Measurements from ENCODE around the gene REC8. TPM values are rescaled to one million over a fixed set of nuclear protein-coding genes. Genes with fewer than 3 reads are reported as not detected.

Gene REC8
- total RNA-seq, 1 donor from 2014 or later: 1.7 TPM

DNA sequence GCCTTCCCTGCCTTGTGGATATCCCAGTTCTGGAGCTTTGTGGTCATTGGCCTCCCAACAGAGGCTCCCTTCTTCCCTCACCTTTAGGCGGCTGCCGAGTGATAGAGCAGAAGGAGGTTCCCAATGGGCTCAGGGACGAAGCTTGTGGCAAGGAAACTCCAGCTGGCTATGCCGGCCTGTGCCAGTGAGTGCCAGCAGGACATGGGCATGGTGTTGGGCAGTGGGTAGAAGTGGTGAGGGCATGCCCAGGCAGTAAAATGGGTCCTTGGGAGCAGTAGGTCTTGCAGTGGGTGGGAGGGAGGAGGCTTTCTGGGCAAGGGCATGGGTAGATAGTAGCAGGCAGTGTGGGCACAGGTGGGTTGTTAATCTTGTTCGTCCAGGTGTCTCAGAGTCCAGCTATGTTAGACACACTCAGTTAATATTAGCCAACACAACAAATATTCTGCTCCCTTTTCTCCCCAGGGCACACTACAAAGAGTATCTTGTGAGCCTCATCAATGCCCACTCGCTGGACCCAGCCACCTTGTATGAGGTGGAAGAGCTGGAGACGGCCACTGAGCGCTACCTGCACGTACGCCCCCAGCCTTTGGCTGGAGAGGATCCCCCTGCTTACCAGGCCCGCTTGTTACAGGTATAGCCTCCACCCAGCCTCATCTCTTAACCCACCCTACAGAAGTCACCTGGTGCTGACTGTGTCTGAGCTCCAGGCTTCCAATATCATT, 11.9 kb upstream of the REC8 start:
- no peak for DNase-seq (ENCODE audit: low read depth in 2 of 2)

DNA sequence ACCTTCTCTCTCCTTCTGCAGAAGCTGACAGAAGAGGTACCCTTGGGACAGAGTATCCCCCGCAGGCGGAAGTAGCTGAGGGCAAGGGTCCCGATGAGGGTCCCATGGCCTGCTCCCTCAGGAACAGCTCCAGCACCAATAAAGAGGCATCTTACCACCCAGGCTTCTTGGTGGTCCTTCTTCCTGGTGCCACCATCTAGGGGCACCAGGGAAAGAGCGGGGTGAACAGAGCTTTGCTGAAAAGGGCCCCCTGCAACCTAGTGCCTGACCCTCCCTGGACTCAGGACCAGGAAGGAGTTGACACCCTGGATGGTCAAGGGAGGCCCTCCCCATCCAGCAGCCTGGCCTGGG, 11.4 kb upstream of the REC8 start:
- no peak for DNase-seq (ENCODE audit: low read depth in 2 of 2)

DNA sequence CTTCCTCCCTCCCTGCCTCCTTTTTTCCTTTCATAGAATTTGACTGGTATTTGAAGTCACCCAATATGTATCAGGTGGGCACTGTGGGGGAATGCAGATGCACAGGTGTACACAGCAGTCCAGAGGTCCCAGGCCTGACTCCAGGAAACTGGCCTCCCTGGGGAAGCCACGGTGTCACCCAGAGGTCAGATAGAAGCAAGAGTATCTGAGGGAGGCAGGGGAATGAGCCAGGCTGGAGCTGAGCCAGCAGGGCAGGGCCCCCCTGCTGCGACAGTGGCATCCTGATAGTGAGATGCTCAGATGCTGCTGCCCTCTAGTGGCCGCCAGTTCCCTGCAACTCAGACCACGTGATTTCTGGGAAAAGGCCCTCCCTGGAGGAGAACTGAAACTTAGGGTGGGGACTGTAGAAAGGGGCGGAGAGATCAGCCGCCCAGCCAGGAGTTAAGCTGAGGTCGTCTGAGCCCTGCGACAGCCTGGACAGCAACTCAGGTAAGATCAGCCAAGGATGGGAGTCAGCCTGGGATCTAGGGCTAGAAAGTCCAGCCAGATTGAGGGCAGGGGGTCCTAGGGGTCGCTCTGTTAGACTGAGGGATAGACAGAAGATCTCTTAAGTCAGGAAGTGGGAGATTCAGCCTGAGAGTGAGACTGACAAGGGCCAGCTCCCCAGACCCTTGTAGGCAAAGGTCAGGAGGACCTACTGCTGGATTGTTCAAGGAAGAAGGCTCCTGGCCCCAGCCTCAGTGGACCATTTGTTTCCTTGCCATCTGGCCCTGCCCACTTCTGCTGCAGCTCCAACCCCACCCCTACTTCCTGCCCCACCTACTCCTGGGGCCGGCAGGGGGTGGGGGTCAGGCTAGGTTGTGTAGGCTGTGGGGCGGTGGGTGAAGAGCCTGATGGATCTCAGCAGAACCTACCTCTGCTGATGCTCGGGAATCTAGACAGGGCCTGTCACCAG, 10.8 kb upstream of the REC8 start, which contains the start of gene IRF9:
Gene IRF9 (plus strand): TSS at position 416 of the 955 bp plus-strand sequence. CDS start 880 bp downstream, outside the sequence.
- peak; percentile 88 to 95 for DNase-seq (ENCODE audit: low read depth in 2 of 2)

GRCh38 chr14:24162093-24162492, 9.8 kb upstream of the REC8 start:
- no peak for DNase-seq (ENCODE audit: low read depth in 2 of 2)

GRCh38 chr14:24164518-24164991, 7.3 kb upstream of the REC8 start:
- DNase-seq (ENCODE audit: low read depth in 2 of 2): no peak

GRCh38 chr14:24165785-24166184, 6.1 kb upstream of the REC8 start:
- no peak for DNase-seq (ENCODE audit: low read depth in 2 of 2)

GRCh38 chr14:24167469-24168114, 4.3 kb upstream of the REC8 start:
- DNase-seq (ENCODE audit: low read depth in 2 of 2): no peak

DNA sequence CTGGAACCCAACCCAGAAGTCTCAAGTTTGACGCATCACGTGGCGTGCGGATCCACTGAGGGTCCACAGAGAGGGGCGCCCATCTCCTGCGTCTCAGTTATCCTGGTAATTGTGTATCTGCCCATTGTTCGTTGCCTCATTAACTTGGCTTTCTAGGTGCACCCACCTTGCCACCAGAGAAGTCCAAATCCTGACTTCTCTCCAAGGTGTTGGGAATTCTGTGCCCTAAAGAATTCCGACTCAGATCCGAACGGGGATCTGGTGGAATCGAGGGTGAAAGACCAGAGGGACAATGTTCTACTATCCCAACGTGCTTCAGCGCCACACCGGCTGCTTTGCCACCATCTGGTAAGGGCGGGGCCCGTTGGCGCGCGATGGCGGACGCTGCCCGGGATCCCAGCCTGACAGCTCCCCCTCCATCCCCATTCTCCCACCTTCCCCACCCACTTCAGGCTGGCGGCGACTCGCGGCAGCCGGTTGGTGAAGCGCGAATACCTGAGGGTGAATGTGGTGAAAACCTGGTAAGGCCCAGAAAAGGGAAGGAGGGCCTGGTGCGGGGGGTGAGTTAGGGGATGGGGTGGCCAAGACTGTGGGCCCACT, 481 bp downstream of the REC8 start:
- no peak for DNase-seq (ENCODE audit: low read depth in 2 of 2)

DNA sequence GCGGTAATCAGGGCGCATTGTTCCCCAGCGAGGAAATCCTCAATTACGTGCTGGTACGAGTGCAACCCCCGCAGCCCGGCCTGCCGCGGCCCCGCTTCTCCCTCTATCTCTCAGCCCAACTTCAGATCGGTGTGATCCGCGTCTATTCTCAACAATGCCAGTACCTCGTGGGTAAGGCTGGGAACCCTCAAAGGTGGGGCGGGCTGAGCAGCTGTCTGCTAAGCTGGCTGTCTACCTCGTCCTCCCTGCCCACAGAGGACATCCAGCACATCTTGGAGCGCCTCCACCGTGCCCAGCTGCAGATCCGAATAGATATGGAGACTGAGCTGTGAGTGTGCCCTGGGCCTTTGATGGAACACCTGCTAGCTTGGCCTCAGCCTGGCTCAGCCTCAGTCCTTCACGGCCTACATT, 996 bp downstream of the REC8 start:
- DNase-seq (ENCODE audit: low read depth in 2 of 2): no peak

DNA sequence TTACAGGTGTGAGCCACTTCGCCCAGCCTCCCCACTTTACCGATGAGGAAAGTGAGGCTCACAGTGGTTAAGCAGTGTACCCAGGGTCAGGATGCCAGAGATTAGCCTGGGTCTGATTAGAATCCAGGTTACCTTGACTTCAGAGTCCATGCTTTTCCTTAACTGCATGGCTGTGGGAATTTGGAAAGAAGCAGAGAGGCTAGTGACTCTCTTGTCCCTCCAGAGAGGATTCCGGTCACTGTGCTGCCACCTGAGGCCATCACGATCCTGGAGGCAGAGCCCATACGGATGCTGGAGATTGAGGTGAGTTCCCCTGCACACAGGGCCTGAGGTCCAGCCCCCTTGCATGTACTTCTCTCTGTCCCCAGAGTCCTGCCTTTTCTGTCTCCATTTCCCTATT, 4.7 kb downstream of the REC8 start:
- DNase-seq (ENCODE audit: low read depth in 2 of 2): no peak

DNA sequence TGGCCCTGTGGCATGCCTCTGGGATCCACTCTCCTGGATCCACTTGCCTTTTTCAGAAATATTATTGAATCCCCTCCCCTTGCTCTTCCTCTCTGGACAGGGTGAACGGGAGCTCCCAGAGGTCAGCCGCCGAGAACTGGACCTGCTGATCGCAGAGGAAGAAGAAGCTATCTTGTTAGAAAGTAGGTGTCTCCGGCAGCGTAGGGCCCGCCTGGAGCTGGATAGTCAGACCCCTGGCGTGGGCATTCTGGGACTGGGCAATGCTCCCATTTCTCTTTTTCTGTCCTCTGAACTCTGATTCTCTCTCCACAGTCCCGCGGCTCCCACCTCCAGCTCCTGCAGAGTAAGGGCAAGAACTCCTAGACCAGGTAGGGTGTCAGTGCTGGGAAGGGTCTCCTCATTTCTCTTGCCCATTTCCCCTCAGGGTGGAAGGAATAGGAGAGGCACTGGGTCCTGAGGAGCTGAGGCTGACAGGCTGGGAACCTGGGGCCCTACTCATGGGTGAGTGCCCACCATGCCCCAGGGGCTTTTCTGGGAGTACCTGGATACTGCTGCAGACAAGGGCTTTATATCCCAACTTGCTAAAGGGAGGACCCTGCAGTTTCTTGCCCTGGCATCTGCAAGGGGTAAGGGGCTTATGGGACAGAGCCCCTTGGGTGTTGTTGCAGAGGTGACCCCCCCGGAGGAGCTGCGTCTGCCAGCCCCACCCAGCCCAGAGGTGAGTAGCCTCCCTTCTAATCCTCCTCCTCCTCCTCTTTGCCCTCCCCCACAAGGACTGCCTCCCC, 5.4 kb downstream of the REC8 start:
- DNase-seq (ENCODE audit: low read depth in 2 of 2): no peak

- DNase-seq (ENCODE audit: low read depth in 2 of 2): no peak
Observed at GRCh38 chr14:24177891-24178290, 6.0 kb downstream of the REC8 start.

DNA sequence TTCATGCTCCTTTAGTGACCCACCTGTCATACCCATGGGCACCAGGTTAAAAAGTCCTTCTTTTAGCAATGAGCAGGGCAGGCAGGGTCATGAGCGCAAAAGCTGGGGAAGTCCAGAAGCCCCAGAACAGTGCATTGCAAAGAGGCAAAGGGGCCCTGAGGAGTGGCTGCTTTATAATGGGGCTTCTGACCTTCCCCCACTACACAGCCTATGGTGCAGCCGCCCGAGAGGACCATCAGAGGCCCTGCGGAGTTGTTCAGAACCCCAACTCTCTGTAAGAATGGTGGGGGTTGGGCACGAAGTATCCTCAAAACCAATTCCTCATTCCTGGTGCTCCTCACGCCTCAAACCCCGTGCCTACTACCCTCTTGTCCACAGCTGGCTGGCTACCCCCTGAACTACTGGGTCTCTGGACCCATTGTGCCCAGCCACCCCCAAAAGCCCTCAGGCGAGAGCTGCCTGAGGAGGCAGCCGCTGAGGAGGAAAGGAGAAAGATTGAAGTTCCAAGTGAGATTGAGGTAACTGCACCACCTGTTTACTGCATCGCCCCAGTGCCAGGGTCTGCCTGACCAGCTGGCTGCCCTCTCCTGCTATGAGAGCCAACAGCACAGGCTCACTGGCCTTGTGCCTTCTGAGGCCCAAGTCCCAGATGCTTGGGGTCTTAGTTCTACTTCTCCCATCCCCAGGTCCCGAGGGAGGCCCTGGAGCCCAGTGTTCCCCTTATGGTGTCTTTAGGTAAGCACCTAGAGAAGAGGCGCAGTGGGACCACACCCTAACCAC, 6.7 kb downstream of the REC8 start:
- no peak for DNase-seq (ENCODE audit: low read depth in 2 of 2)

GRCh38 chr14:24179294-24179960, 7.5 kb downstream of the REC8 start:
- DNase-seq (ENCODE audit: low read depth in 2 of 2): no peak

- DNase-seq (ENCODE audit: low read depth in 2 of 2): peak in 1 of 2 donors; percentile 65
Observed at GRCh38 chr14:24179961-24180796, 8.3 kb downstream of the REC8 start.

DNA sequence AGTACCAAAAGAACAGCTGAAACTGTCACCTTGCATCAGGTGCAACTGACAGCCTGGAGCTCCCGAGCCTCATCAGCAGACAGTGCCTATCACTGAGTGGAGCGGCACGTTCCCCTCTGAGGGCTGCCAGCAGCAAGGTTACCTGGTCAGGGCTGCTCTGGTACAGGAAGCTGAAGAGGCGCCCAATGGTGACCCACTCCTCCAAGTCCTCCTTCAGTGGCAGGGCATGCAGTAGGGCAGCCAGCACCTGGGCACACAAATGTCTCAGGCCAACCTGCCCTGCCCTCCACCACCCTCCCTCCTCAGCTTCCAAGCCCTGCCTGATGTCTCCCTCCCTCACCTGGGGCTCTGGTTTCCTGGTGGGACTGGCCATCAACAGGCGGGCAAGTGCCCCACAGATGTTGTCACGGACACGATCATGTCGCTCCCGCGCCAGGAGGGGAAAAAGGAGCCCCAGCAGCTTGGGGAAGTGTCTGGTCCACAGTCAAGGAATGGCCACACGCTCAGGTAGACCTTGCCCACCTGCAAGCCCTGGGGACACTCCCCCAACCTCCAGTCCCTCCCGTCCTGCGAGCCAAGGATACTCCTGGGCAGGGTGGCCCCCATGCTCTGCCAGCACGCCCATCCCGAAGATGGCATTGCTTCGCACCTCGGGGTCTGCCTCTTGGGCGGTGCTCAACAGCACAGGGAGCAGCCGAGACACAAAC, 9.6 kb downstream of the REC8 start:
- DNase-seq (ENCODE audit: low read depth in 2 of 2): no peak

DNA sequence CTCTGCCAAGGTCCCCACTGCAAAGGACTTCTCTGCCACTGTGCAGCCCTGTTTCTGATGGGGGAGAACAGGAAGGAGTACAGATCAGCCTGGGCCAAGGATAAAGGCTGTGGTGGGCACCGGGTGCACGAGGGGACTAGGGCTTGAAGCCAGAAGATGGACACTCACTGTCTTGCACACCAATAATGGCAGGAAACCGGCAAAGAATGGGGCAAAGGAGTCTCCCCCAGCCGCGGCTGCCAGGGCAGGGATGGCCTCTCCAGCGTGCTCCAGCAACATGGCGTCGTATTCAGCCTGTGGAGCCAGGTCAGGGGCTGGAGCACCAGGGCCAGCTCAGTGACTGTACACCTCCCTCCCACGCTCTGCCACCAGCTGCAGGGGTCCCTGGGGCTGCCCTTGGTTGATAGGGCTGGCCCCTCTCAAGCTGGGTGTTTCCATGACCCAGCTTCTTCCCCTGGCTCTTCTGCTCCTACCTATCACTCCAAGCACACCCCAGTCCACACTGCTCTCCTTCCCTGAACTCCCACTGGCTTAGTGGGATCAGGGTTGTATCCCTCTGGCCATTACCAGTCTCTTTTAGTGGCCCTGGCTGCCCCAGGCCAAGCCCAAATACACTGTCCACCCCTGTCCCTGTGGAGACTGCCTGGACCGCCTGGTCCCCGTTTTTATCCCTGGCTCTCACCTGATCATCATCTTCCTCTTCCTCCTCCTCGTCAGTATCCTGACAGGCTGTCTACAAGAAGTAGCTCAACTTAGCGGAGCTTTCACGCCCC, 10.4 kb downstream of the REC8 start:
- DNase-seq (ENCODE audit: low read depth in 2 of 2): no peak

All from dermis microvascular lymphatic vessel endothelial cell (primary cell).